GM18951 (cell line): ENCODE results near the gene NLGN4X.

ENCODE experiments used
- POLR2A ChIP-seq: IDR thresholded peaks from 4 replicates; pipeline ENCODE4 v1.6.1; 2011; ENCODE audit warnings: mild to moderate bottlenecking; ENCODE audit not compliant: insufficient read length, insufficient read depth; ENCODE audit errors: extremely low read depth
- in situ Hi-C: fragments of 300-500 bp; cut with MboI; formaldehyde crosslinking; loops from one replicate; pipeline ENCODE4 v1.12.0; 2022; ENCODE audit warnings: low sequenced_read_pairs, mixed read lengths, inconsistent platforms; ENCODE audit not compliant: unreplicated experiment

Gene NLGN4X

DNA sequence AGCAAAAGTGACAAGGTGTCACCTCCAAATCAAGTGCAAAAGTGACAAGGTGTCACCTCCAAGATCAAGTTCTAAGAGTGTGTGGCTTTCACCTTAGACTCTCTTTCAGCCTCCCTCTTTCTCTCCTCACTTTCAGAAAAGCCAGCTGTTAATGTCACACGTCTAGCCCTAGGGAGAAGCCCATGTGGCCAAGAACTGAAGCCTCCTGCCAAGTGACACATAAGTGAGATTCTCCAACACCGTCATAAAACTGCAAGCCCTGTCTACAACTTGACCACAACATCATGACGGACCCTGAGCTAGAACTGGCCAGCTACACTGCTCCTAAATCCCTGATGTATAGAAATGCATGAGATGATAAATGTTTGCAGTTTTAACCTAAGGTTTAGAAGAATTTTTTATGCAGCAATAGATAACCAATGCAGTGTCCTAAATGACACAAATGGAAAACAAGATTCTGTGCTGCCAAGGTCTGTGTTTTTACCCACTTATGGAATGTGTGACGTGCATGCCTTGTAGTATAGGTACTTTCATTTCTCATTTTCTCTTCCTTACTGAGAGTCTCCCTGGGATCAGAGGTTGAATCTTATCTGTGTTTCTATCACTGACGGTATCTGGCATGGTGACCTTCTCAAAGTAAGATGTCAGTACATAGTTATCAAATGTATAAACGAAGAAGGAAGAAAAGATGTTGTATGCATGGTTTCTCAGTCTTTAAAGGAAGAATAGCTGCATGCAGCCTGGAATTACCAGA is 25.0 kb downstream of the NLGN4X start:
- no peak for TF ChIP-seq POLR2A
- in situ Hi-C loops: no loop called here

DNA sequence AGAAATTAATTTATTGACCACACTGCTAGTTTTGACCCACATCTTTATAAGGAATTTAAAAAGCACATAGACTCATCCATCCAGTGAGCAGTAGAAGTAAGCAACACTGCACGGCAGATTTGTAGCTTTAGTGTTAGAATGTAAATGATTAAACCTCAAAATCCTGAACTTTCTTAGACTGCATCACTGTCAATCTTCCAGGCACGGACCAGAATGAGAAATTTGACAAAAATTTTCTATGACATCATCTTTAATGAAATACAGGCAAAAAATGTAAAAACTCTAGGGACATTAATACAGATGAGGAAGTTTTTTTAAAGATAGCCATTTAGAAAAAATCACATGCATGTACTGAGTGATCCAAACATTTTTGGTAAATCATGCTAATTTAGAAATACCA is 29.2 kb downstream of the NLGN4X start:
- in situ Hi-C loops: no loop called here
- no peak for TF ChIP-seq POLR2A

DNA sequence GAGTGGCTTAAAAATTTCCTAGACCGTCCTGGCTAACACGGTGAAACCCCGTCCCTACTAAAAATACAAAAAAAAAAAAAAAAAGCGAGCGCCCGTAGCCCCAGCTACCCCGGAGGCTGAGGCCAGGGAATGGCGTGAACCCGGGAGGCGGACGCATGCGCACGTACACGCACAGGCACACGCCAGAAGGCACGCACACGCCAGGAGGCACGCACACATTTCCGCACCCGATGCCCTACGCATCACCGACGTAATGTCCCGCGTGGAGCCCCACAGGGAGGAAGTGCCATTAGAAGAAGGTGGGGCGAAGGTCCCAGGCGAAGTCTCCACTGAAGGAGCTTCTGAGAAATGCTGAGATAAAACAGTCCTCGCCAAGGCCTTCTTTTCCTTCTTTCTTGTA is 41.4 kb downstream of the NLGN4X start:
- no peak for TF ChIP-seq POLR2A
- in situ Hi-C loops: no loop called here

DNA sequence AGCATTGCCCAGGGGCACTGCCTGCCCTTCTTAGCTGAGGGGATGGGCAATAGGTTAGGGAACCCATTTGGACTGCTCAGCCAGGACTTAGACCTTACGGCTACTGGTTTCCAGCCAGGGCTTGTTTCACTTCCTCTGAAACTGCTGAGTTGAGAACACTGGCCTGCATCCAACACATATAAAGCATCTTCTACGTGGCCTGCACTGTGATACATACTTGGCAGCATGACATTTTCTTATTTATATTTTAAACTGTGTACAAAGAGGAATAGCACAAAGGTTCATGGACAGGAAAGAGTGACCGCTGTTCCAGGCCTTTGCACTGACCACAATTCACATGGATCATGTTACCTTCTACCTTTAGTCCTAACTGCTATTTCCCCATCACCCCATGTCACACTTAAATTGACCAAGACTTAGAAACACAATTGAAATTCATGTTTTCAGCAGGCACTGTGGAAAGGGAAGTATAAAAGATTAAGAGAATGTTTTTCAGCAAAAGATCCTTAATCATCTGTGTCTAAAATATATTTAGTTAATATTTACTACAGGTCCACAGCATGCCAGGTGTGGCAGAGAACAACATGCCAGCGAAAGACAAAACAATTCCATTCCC is 43.7 kb downstream of the NLGN4X start:
- TF ChIP-seq POLR2A: no peak
- in situ Hi-C loops: no loop called here

DNA sequence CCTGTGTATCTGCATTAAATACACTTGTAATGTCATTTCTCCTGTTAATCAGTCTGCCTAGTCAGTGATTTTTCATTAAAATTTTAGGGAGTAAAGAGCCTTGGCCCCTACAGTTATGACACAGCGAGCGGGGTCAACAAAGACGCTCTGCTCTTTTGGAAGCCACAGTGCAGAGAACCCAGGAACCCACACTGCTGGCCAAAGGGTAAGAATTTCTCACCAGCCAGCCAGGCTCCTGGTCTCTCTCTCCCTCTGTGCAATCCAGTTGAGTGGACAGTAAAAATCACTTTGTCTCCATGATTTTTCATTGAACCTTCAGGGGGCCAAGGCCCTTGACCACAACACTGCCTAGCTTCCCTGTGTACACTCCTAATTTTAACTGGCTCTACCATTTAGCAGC is 52.8 kb downstream of the NLGN4X start:
- in situ Hi-C loops: no loop called here
- no peak for TF ChIP-seq POLR2A

DNA sequence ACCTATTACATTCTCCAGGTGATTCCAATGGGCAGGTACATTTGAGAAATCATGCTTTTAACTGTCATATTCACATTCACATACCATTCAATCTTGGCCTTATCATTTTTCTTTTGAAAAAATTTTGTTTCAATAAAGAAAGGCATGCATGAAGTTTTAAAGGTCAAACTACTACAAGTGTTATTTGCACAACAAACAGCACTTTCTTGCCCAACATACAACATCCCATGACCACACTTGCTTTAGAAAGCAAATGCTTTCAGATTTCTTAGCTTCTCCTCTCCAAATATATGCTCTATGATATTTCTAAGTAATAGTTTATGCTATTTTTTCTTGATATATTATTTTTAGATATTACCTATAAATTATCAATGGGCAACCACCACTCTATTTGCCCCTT is 58.2 kb downstream of the NLGN4X start:
- no peak for TF ChIP-seq POLR2A
- in situ Hi-C loops: no loop called here

DNA sequence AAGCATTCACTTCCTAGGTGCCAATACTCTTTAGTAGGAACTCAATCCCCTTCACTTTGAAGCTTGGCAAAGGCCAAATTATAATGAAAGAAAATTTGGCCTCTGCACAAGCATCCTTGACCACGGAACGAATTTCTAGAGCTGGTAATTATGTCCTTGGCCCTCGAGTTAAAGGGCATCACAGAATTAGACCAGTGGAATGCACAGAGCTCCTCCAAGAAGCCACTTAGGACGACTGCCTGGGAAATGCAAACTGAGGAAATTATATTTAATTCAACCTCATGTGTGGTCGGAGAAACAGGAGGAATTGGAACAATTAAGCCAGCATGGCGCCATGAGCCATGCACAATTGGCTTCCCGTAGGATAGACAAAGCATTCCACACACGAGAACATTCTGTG is 59.3 kb downstream of the NLGN4X start:
- in situ Hi-C loops: no loop called here
- no peak for TF ChIP-seq POLR2A

DNA sequence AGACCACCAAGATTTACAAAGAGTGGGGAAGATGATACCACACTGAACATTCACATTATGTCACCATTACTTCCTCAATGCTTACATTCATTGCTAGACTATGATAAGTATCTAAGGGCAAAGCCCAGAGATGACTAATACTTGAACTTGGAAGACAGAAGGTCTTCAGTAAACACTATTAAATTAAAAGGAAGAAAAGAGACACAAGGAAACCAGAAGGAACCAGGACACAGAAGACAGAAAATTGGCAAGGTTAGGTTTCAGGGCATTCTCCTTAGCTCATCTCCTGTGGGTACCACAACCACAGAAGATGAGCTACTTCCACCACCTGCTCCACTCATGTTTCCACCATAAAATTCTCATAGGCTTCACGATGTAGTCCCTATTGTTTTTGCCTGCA is 64.9 kb downstream of the NLGN4X start:
- no peak for TF ChIP-seq POLR2A
- in situ Hi-C loops: no loop called here

DNA sequence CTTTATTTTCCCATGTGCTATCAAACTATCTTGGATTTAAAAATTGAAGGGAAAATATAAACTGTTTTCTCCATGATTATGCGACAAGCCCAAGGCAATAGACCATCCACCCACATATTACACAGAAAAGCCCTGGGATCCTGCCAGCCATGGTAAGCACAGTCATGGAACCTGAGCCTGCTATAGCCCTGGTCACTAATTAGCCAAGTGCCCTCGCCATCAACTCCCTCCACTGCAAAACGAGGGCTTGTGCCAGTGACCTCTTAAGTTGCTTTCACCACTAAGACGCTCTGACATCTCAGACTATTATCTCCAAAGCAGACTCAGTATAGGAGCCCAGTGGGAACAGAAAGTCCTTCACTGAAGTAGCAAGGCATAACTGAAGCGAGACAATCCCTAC is 69.2 kb downstream of the NLGN4X start:
- no peak for TF ChIP-seq POLR2A
- in situ Hi-C loops: no loop called here

DNA sequence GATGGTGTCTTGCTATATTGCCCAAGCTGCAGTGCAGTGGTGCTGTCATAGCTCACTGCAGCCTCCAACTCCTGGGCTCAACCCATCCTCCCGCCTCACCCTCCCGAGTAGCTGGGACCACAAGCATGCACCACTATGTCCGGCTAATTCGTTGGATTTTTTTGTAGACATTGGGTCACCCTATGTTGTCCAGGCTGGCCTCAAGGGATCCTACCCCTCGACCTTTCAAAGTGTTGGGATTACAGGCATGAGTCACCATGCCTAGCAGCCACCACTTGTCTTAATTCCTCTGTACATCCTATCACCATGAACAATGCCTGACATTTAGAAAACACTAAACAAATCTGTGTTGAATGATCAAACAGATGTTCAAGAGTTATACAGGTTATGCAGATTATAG is 76.7 kb downstream of the NLGN4X start:
- TF ChIP-seq POLR2A: no peak
- in situ Hi-C loops: no loop called here

DNA sequence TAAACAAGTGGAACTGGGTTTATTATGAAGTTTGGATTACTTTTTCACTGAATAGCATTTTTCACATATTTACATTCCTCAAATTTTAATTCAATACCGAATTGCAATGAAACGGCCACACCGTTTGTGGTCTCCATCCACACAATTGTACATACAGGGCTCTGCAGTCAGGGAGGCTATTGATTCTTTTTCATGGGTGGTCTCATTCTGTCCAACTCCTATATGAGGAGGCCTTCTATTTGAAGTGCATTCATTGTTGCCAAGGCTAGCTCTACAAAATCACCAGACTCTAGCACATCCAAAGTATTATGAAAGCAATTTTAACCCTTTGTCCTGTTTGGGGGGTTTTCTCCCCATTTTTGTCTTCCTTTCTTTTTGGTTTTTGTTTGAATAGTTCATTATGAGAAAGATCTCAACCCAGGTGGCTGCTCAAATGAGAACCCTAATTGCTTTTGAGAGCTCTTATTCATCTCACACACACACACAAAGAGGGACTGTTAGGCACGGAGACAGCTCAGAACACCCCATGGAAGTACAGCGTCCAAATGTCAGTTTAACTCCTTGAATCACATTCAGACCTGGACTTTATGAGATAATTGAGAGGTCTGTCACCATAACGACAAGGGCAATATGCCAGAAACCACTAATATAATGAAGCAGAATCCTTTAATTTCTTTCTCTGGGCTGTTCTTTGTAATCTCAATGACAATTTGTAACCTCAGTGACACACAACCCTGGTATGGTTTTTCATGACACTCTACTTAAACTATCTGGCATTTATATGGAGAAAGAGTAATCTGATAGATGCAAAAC is 79.4 kb downstream of the NLGN4X start:
- TF ChIP-seq POLR2A: no peak
- in situ Hi-C loops: no loop called here

DNA sequence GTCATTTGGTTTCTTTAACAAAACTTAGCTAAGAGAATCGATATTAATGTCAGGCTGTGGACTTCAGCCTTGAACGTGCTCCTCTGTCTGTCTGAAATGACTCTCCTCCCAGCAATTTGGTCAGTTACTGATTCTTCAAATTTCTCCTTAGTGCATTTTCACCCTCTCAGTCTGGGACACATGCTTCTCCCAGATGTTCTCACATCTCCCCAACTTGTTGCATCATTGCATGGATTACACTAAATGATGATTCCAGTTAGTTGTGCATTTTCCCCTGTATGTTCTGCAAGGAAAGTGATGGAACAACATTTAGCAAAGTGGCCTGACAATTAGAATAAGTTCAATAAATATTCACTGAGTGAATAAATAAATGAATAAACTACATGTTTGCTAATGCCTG is 94.4 kb downstream of the NLGN4X start:
- in situ Hi-C loops: no loop called here
- TF ChIP-seq POLR2A: no peak

DNA sequence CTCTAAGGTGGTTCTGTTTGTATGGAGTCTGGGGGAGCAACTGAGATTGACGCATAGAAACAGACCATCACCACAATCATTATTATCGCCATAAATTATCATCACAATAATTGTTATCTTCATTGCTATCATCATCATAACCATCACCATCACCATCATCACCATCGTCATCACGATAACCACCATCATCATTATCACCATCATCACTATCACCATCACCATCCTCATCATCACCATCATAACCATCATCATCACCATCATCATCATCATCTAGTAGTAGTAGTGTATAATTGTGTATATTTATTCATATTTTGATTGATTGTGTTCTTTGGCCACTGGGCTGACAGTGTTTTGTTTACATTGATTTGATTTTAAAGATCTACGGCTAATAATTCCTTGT is 95.7 kb downstream of the NLGN4X start:
- no peak for TF ChIP-seq POLR2A
- in situ Hi-C loops: no loop called here

DNA sequence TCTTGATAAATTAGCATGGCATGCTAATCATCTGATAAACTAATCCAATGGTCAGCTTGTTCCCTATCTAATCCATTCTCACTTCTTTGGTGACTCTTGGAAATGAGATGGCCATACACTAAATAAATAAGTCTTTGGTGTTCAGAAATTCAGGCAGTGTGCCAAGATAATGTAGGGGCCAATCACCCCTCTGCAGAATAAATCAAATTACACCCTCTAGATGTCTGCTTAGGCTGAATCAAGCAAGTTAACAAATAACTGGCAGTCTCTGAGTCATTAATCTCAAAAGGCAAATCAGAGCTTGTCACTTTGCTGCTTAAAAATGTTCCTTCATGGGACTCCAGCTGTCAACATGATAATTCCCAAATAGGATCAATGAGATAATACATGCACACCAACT is 97.4 kb downstream of the NLGN4X start:
- in situ Hi-C loops: no loop called here
- TF ChIP-seq POLR2A: no peak
